Measurements from ENCODE around the gene FIGLA.

FIGLA gene

GRCh38 chr2:70765507-70765906 lies 24.9 kb downstream of the FIGLA start:
- Histone ChIP-seq H3K36me3 (ENCODE audit: insufficient read depth, insufficient read length, low read length) (no peaks in the 10 kb centered on the region), H3K9ac (ENCODE audit: insufficient read length, low read depth) (no peak overlapping the region), H3K9me3 (ENCODE audit: insufficient read depth, low read length) (no peaks in the 10 kb centered on the region), H3K27me3 (ENCODE audit: insufficient read depth, insufficient read length) (no peaks in the 10 kb centered on the region), H3K4me3 (ENCODE audit: insufficient read length, low read depth) (no peak overlapping the region), H3K4me1 (ENCODE audit: insufficient read depth, insufficient read length) (peaks cover 4% of the 10 kb centered on the region)
- DNase-seq (ENCODE audit: low read depth, low spot score), result no peak
- TF ChIP-seq ZNF274 (IDR thresholded peaks at IDR 0.05; ENCODE audit: low read depth, low read length), result no peak
- no peak for TF ChIP-seq YY1 (IDR thresholded peaks at IDR 0.05; ENCODE audit: insufficient read depth, insufficient read length)
- no peak for TF ChIP-seq SUZ12 (IDR thresholded peaks at IDR 0.05; ENCODE audit: extremely low read depth, insufficient read depth, insufficient read length)

- no peaks in the 10 kb centered on the region for H3K27me3 ChIP-seq (ENCODE audit: insufficient read depth, insufficient read length)
- H3K4me3 ChIP-seq (ENCODE audit: insufficient read length, low read depth), result no peak overlapping the region
- H3K4me1 ChIP-seq (ENCODE audit: insufficient read depth, insufficient read length), result no peaks in the 10 kb centered on the region
- TF ChIP-seq YY1 (IDR thresholded peaks at IDR 0.05; ENCODE audit: insufficient read depth, insufficient read length) (no peak), ZNF274 (IDR thresholded peaks at IDR 0.05; ENCODE audit: low read depth, low read length) (no peak), SUZ12 (IDR thresholded peaks at IDR 0.05; ENCODE audit: extremely low read depth, insufficient read depth, insufficient read length) (no peak)
- no peak for DNase-seq (ENCODE audit: low read depth, low spot score)
- no peaks in the 10 kb centered on the region for H3K36me3 ChIP-seq (ENCODE audit: insufficient read depth, insufficient read length, low read length)
- H3K9ac ChIP-seq (ENCODE audit: insufficient read length, low read depth), result no peak overlapping the region
- H3K9me3 ChIP-seq (ENCODE audit: insufficient read depth, low read length), result no peaks in the 10 kb centered on the region
Measured at GRCh38 chr2:70759446-70759845, 31.0 kb downstream of the FIGLA start.

- Histone ChIP-seq H3K9me3 (ENCODE audit: insufficient read depth, low read length) (no peaks in the 10 kb centered on the region), H3K4me1 (ENCODE audit: insufficient read depth, insufficient read length) (no peaks in the 10 kb centered on the region), H3K9ac (ENCODE audit: insufficient read length, low read depth) (no peak overlapping the region), H3K4me3 (ENCODE audit: insufficient read length, low read depth) (no peak overlapping the region), H3K36me3 (ENCODE audit: insufficient read depth, insufficient read length, low read length) (no peaks in the 10 kb centered on the region), H3K27me3 (ENCODE audit: insufficient read depth, insufficient read length) (no peaks in the 10 kb centered on the region)
- no peak for TF ChIP-seq ZNF274 (IDR thresholded peaks at IDR 0.05; ENCODE audit: low read depth, low read length)
- no peak for TF ChIP-seq YY1 (IDR thresholded peaks at IDR 0.05; ENCODE audit: insufficient read depth, insufficient read length)
- no peak for TF ChIP-seq SUZ12 (IDR thresholded peaks at IDR 0.05; ENCODE audit: extremely low read depth, insufficient read depth, insufficient read length)
- no peak for DNase-seq (ENCODE audit: low read depth, low spot score)
Measured at GRCh38 chr2:70757966-70758365, 32.5 kb downstream of the FIGLA start.

- no peaks in the 10 kb centered on the region for H3K27me3 ChIP-seq (ENCODE audit: insufficient read depth, insufficient read length)
- no peak for DNase-seq (ENCODE audit: low read depth, low spot score)
- H3K9ac ChIP-seq (ENCODE audit: insufficient read length, low read depth), result no peak overlapping the region
- no peak for TF ChIP-seq YY1 (IDR thresholded peaks at IDR 0.05; ENCODE audit: insufficient read depth, insufficient read length)
- TF ChIP-seq ZNF274 (IDR thresholded peaks at IDR 0.05; ENCODE audit: low read depth, low read length), result no peak
- no peak for TF ChIP-seq SUZ12 (IDR thresholded peaks at IDR 0.05; ENCODE audit: extremely low read depth, insufficient read depth, insufficient read length)
- no peaks in the 10 kb centered on the region for H3K9me3 ChIP-seq (ENCODE audit: insufficient read depth, low read length)
- no peaks in the 10 kb centered on the region for H3K36me3 ChIP-seq (ENCODE audit: insufficient read depth, insufficient read length, low read length)
- no peak overlapping the region for H3K4me3 ChIP-seq (ENCODE audit: insufficient read length, low read depth)
- H3K4me1 ChIP-seq (ENCODE audit: insufficient read depth, insufficient read length), result no peaks in the 10 kb centered on the region
Measured at GRCh38 chr2:70757360-70757759, 33.1 kb downstream of the FIGLA start.

GRCh38 chr2:70756128-70756527 lies 34.3 kb downstream of the FIGLA start:
- H3K27me3 ChIP-seq (ENCODE audit: insufficient read depth, insufficient read length), result no peaks in the 10 kb centered on the region
- H3K9me3 ChIP-seq (ENCODE audit: insufficient read depth, low read length), result no peaks in the 10 kb centered on the region
- H3K4me1 ChIP-seq (ENCODE audit: insufficient read depth, insufficient read length), result no peaks in the 10 kb centered on the region
- no peaks in the 10 kb centered on the region for H3K36me3 ChIP-seq (ENCODE audit: insufficient read depth, insufficient read length, low read length)
- DNase-seq (ENCODE audit: low read depth, low spot score), result no peak
- no peak for TF ChIP-seq ZNF274 (IDR thresholded peaks at IDR 0.05; ENCODE audit: low read depth, low read length)
- no peak for TF ChIP-seq YY1 (IDR thresholded peaks at IDR 0.05; ENCODE audit: insufficient read depth, insufficient read length)
- H3K9ac ChIP-seq (ENCODE audit: insufficient read length, low read depth), result no peak overlapping the region
- no peak overlapping the region for H3K4me3 ChIP-seq (ENCODE audit: insufficient read length, low read depth)

- no peaks in the 10 kb centered on the region for H3K36me3 ChIP-seq (ENCODE audit: insufficient read depth, insufficient read length, low read length)
- H3K27me3 ChIP-seq (ENCODE audit: insufficient read depth, insufficient read length), result no peaks in the 10 kb centered on the region
- TF ChIP-seq ZNF274 (IDR thresholded peaks at IDR 0.05; ENCODE audit: low read depth, low read length) (no peak), YY1 (IDR thresholded peaks at IDR 0.05; ENCODE audit: insufficient read depth, insufficient read length) (no peak), SUZ12 (IDR thresholded peaks at IDR 0.05; ENCODE audit: extremely low read depth, insufficient read depth, insufficient read length) (no peak)
- DNase-seq (ENCODE audit: low read depth, low spot score), result no peak
- no peaks in the 10 kb centered on the region for H3K4me1 ChIP-seq (ENCODE audit: insufficient read depth, insufficient read length)
- no peak overlapping the region for H3K9ac ChIP-seq (ENCODE audit: insufficient read length, low read depth)
- no peaks in the 10 kb centered on the region for H3K9me3 ChIP-seq (ENCODE audit: insufficient read depth, low read length)
- H3K4me3 ChIP-seq (ENCODE audit: insufficient read length, low read depth), result no peak overlapping the region
Measured at GRCh38 chr2:70753902-70754301, 36.5 kb downstream of the FIGLA start.

GRCh38 chr2:70753031-70753430 lies 37.4 kb downstream of the FIGLA start:
- Histone ChIP-seq H3K36me3 (ENCODE audit: insufficient read depth, insufficient read length, low read length) (no peaks in the 10 kb centered on the region), H3K4me1 (ENCODE audit: insufficient read depth, insufficient read length) (no peaks in the 10 kb centered on the region), H3K27me3 (ENCODE audit: insufficient read depth, insufficient read length) (no peaks in the 10 kb centered on the region), H3K9me3 (ENCODE audit: insufficient read depth, low read length) (no peaks in the 10 kb centered on the region), H3K4me3 (ENCODE audit: insufficient read length, low read depth) (no peak overlapping the region), H3K9ac (ENCODE audit: insufficient read length, low read depth) (no peak overlapping the region)
- DNase-seq (ENCODE audit: low read depth, low spot score), result no peak
- no peak for TF ChIP-seq ZNF274 (IDR thresholded peaks at IDR 0.05; ENCODE audit: low read depth, low read length)
- TF ChIP-seq SUZ12 (IDR thresholded peaks at IDR 0.05; ENCODE audit: extremely low read depth, insufficient read depth, insufficient read length), result no peak
- no peak for TF ChIP-seq YY1 (IDR thresholded peaks at IDR 0.05; ENCODE audit: insufficient read depth, insufficient read length)

GRCh38 chr2:70752396-70752795 lies 38.0 kb downstream of the FIGLA start:
- Histone ChIP-seq H3K27me3 (ENCODE audit: insufficient read depth, insufficient read length) (no peaks in the 10 kb centered on the region), H3K9me3 (ENCODE audit: insufficient read depth, low read length) (peaks cover 2% of the 10 kb centered on the region; the same call in 1 of the 2 replicates), H3K4me1 (ENCODE audit: insufficient read depth, insufficient read length) (no peaks in the 10 kb centered on the region), H3K36me3 (ENCODE audit: insufficient read depth, insufficient read length, low read length) (no peaks in the 10 kb centered on the region), H3K9ac (ENCODE audit: insufficient read length, low read depth) (no peak overlapping the region), H3K4me3 (ENCODE audit: insufficient read length, low read depth) (no peak overlapping the region)
- TF ChIP-seq SUZ12 (IDR thresholded peaks at IDR 0.05; ENCODE audit: extremely low read depth, insufficient read depth, insufficient read length) (no peak), ZNF274 (IDR thresholded peaks at IDR 0.05; ENCODE audit: low read depth, low read length) (no peak), YY1 (IDR thresholded peaks at IDR 0.05; ENCODE audit: insufficient read depth, insufficient read length) (no peak)
- DNase-seq (ENCODE audit: low read depth, low spot score), result no peak
